HG02759 (cell line): ENCODE measurements around the gene CATSPER1.

Experiments
- ATAC-seq: cut with Tn5 transposase; IDR thresholded peaks from one replicate; pipeline ENCODE4 v1.9.1; 2021; ENCODE audit warnings: mild to moderate bottlenecking, moderate library complexity; ENCODE audit not compliant: unreplicated experiment

CATSPER1 gene

GRCh38 chr11:65973439-65974110 is 52.7 kb downstream of the CATSPER1 start:
- ATAC-seq: no peak

GRCh38 chr11:65972116-65972515 is 54.2 kb downstream of the CATSPER1 start:
- no peak for ATAC-seq

GRCh38 chr11:65968600-65969482 is 57.4 kb downstream of the CATSPER1 start:
- no peak for ATAC-seq

- ATAC-seq: no peak
Measured at GRCh38 chr11:65967329-65967934, 58.8 kb downstream of the CATSPER1 start.
